Measurements from ENCODE around the gene SORL1.

SORL1 gene

GRCh38 chr11:121429556-121429955 is 22.6 kb upstream of the SORL1 start:
- Histone ChIP-seq H3K36me3 (ENCODE audit: control insufficient read depth, insufficient read depth, low read length) (no peaks in the 10 kb centered on the region), H3K4me1 (ENCODE audit: control insufficient read depth, insufficient read depth, low read length) (peaks cover 13% of the 10 kb centered on the region; the same call in 1 of the 2 replicates), H3K9ac (ENCODE audit: low read length) (no peak overlapping the region), H3K27me3 (ENCODE audit: control insufficient read depth, insufficient read depth, low read length) (peaks cover 7% of the 10 kb centered on the region; the same call in 1 of the 2 replicates), H3K27ac (ENCODE audit: low read depth, low read length) (no peak overlapping the region), H3K4me3 (ENCODE audit: low read depth, low read length) (no peak overlapping the region), H3K9me3 (ENCODE audit: control insufficient read depth, insufficient read depth, low read depth, low read length) (no peaks in the 10 kb centered on the region)

GRCh38 chr11:121431820-121432526 is 20.1 kb upstream of the SORL1 start:
- Histone ChIP-seq H3K9me3 (ENCODE audit: control insufficient read depth, insufficient read depth, low read depth, low read length) (no peaks in the 10 kb centered on the region), H3K27ac (ENCODE audit: low read depth, low read length) (no peak overlapping the region), H3K4me1 (ENCODE audit: control insufficient read depth, insufficient read depth, low read length) (peaks cover under 1% of the 10 kb centered on the region; the same call in 1 of the 2 replicates), H3K36me3 (ENCODE audit: control insufficient read depth, insufficient read depth, low read length) (no peaks in the 10 kb centered on the region), H3K27me3 (ENCODE audit: control insufficient read depth, insufficient read depth, low read length) (peaks cover 7% of the 10 kb centered on the region; the same call in 1 of the 2 replicates), H3K9ac (ENCODE audit: low read length) (no peak overlapping the region), H3K4me3 (ENCODE audit: low read depth, low read length) (no peak overlapping the region)

- no peaks in the 10 kb centered on the region for H3K36me3 ChIP-seq (ENCODE audit: control insufficient read depth, insufficient read depth, low read length)
- no peaks in the 10 kb centered on the region for H3K4me1 ChIP-seq (ENCODE audit: control insufficient read depth, insufficient read depth, low read length)
- H3K4me3 ChIP-seq (ENCODE audit: low read depth, low read length) = no peak overlapping the region
- no peak overlapping the region for H3K9ac ChIP-seq (ENCODE audit: low read length)
- no peaks in the 10 kb centered on the region for H3K27me3 ChIP-seq (ENCODE audit: control insufficient read depth, insufficient read depth, low read length)
- no peak overlapping the region for H3K27ac ChIP-seq (ENCODE audit: low read depth, low read length)
- H3K9me3 ChIP-seq (ENCODE audit: control insufficient read depth, insufficient read depth, low read depth, low read length) = no peaks in the 10 kb centered on the region
Measured at GRCh38 chr11:121435132-121435531, 17.0 kb upstream of the SORL1 start.

GRCh38 chr11:121435551-121436511 is 16.3 kb upstream of the SORL1 start:
- H3K9me3 ChIP-seq (ENCODE audit: control insufficient read depth, insufficient read depth, low read depth, low read length) = no peaks in the 10 kb centered on the region
- H3K9ac ChIP-seq (ENCODE audit: low read length) = no peak overlapping the region
- H3K27me3 ChIP-seq (ENCODE audit: control insufficient read depth, insufficient read depth, low read length) = no peaks in the 10 kb centered on the region
- no peak overlapping the region for H3K27ac ChIP-seq (ENCODE audit: low read depth, low read length)
- no peaks in the 10 kb centered on the region for H3K36me3 ChIP-seq (ENCODE audit: control insufficient read depth, insufficient read depth, low read length)
- no peaks in the 10 kb centered on the region for H3K4me1 ChIP-seq (ENCODE audit: control insufficient read depth, insufficient read depth, low read length)
- no peak overlapping the region for H3K4me3 ChIP-seq (ENCODE audit: low read depth, low read length)

GRCh38 chr11:121437018-121437685 is 15.0 kb upstream of the SORL1 start:
- Histone ChIP-seq H3K27me3 (ENCODE audit: control insufficient read depth, insufficient read depth, low read length) (no peaks in the 10 kb centered on the region), H3K27ac (ENCODE audit: low read depth, low read length) (no peak overlapping the region), H3K4me1 (ENCODE audit: control insufficient read depth, insufficient read depth, low read length) (no peaks in the 10 kb centered on the region)

GRCh38 chr11:121437686-121438078 is 14.4 kb upstream of the SORL1 start:
- no peaks in the 10 kb centered on the region for H3K27me3 ChIP-seq (ENCODE audit: control insufficient read depth, insufficient read depth, low read length)
- H3K4me3 ChIP-seq (ENCODE audit: low read depth, low read length) = no peak overlapping the region
- no peaks in the 10 kb centered on the region for H3K36me3 ChIP-seq (ENCODE audit: control insufficient read depth, insufficient read depth, low read length)
- H3K27ac ChIP-seq (ENCODE audit: low read depth, low read length) = no peak overlapping the region
- H3K4me1 ChIP-seq (ENCODE audit: control insufficient read depth, insufficient read depth, low read length) = no peaks in the 10 kb centered on the region
- no peaks in the 10 kb centered on the region for H3K9me3 ChIP-seq (ENCODE audit: control insufficient read depth, insufficient read depth, low read depth, low read length)
- no peak overlapping the region for H3K9ac ChIP-seq (ENCODE audit: low read length)

More at GRCh38 chr11:121437018-121437685, 15.0 kb upstream of the SORL1 start:
- no peaks in the 10 kb centered on the region for H3K36me3 ChIP-seq (ENCODE audit: control insufficient read depth, insufficient read depth, low read length)
- H3K9ac ChIP-seq (ENCODE audit: low read length) = no peak overlapping the region
- H3K9me3 ChIP-seq (ENCODE audit: control insufficient read depth, insufficient read depth, low read depth, low read length) = no peaks in the 10 kb centered on the region
- no peak overlapping the region for H3K4me3 ChIP-seq (ENCODE audit: low read depth, low read length)

- no peaks in the 10 kb centered on the region for H3K9me3 ChIP-seq (ENCODE audit: control insufficient read depth, insufficient read depth, low read depth, low read length)
- H3K27me3 ChIP-seq (ENCODE audit: control insufficient read depth, insufficient read depth, low read length) = no peaks in the 10 kb centered on the region
- H3K36me3 ChIP-seq (ENCODE audit: control insufficient read depth, insufficient read depth, low read length) = no peaks in the 10 kb centered on the region
- H3K27ac ChIP-seq (ENCODE audit: low read depth, low read length) = no peak overlapping the region
- no peak overlapping the region for H3K4me3 ChIP-seq (ENCODE audit: low read depth, low read length)
- H3K4me1 ChIP-seq (ENCODE audit: control insufficient read depth, insufficient read depth, low read length) = no peaks in the 10 kb centered on the region; the same call in 1 of the 2 replicates
- H3K9ac ChIP-seq (ENCODE audit: low read length) = no peak overlapping the region
Measured at GRCh38 chr11:121439337-121439736, 12.8 kb upstream of the SORL1 start.

- Histone ChIP-seq H3K9me3 (ENCODE audit: control insufficient read depth, insufficient read depth, low read depth, low read length) (no peaks in the 10 kb centered on the region), H3K27ac (ENCODE audit: low read depth, low read length) (no peak overlapping the region), H3K4me1 (ENCODE audit: control insufficient read depth, insufficient read depth, low read length) (no peaks in the 10 kb centered on the region; the same call in 1 of the 2 replicates), H3K9ac (ENCODE audit: low read length) (no peak overlapping the region), H3K36me3 (ENCODE audit: control insufficient read depth, insufficient read depth, low read length) (no peaks in the 10 kb centered on the region), H3K27me3 (ENCODE audit: control insufficient read depth, insufficient read depth, low read length) (no peaks in the 10 kb centered on the region), H3K4me3 (ENCODE audit: low read depth, low read length) (no peak overlapping the region)
Measured at GRCh38 chr11:121439759-121440158, 12.4 kb upstream of the SORL1 start.

- Histone ChIP-seq H3K27me3 (ENCODE audit: control insufficient read depth, insufficient read depth, low read length) (no peaks in the 10 kb centered on the region), H3K4me3 (ENCODE audit: low read depth, low read length) (no peak overlapping the region), H3K4me1 (ENCODE audit: control insufficient read depth, insufficient read depth, low read length) (peaks cover 8% of the 10 kb centered on the region), H3K9me3 (ENCODE audit: control insufficient read depth, insufficient read depth, low read depth, low read length) (no peaks in the 10 kb centered on the region), H3K36me3 (ENCODE audit: control insufficient read depth, insufficient read depth, low read length) (no peaks in the 10 kb centered on the region), H3K9ac (ENCODE audit: low read length) (no peak overlapping the region), H3K27ac (ENCODE audit: low read depth, low read length) (no peak overlapping the region)
Measured at GRCh38 chr11:121441521-121441920, 10.6 kb upstream of the SORL1 start.

- H3K9ac ChIP-seq (ENCODE audit: low read length) = no peak overlapping the region
- H3K27ac ChIP-seq (ENCODE audit: low read depth, low read length) = no peak overlapping the region
- no peaks in the 10 kb centered on the region for H3K27me3 ChIP-seq (ENCODE audit: control insufficient read depth, insufficient read depth, low read length)
- H3K36me3 ChIP-seq (ENCODE audit: control insufficient read depth, insufficient read depth, low read length) = no peaks in the 10 kb centered on the region
- peaks cover 13% of the 10 kb centered on the region for H3K4me1 ChIP-seq (ENCODE audit: control insufficient read depth, insufficient read depth, low read length)
- H3K4me3 ChIP-seq (ENCODE audit: low read depth, low read length) = no peak overlapping the region
- no peaks in the 10 kb centered on the region for H3K9me3 ChIP-seq (ENCODE audit: control insufficient read depth, insufficient read depth, low read depth, low read length)
Measured at GRCh38 chr11:121443688-121444275, 8.3 kb upstream of the SORL1 start.

All from HUES6 (cell line).